DND-41 (cell line): ENCODE measurements around the gene FAP.

Experiments
- ATAC-seq: fragments of 200-7000 bp; cut with Tn5 transposase; 3 replicates; pipeline ENCODE4 v1.9.1; 2021; ENCODE audit warnings: low read depth; ENCODE audit not compliant: insufficient read depth
- DNase-seq: peaks from one replicate; pipeline ENCODE4 v3.0.0-alpha.2; 2020
- H2AFZ ChIP-seq: 2 replicates; pipeline ENCODE4 v1.6.0; 2012; ENCODE audit warnings: low read depth, low read length
- H3K27ac ChIP-seq: 2 replicates; pipeline ENCODE4 v1.5.1; 2012; ENCODE audit warnings: low read length, inconsistent platforms
- H3K27me3 ChIP-seq: fragments of 200-600 bp; sonication (generic); 2 replicates; pipeline ENCODE4 v1.6.0; 2012; ENCODE audit warnings: low read length, mild to moderate bottlenecking, inconsistent platforms; ENCODE audit not compliant: insufficient read depth, poor library complexity
- H3K36me3 ChIP-seq: 2 replicates; pipeline ENCODE4 v1.5.1; 2012; ENCODE audit warnings: low read length, inconsistent platforms; ENCODE audit not compliant: insufficient read depth
- H3K4me1 ChIP-seq: 2 replicates; pipeline ENCODE4 v1.5.1; 2012; ENCODE audit warnings: mild to moderate bottlenecking, low read length; ENCODE audit not compliant: insufficient read depth
- H3K4me2 ChIP-seq: 2 replicates; pipeline ENCODE4 v1.6.0; 2012; ENCODE audit warnings: mild to moderate bottlenecking, moderate library complexity, low read length, inconsistent platforms; ENCODE audit not compliant: insufficient read depth
- H3K4me3 ChIP-seq, 2 experiments: fragments of 200-600 bp in 1 of 2; shearing (Covaris generic) in 1 of 2; 2 replicates each; pipeline ENCODE4 v1.5.1; 2012 to 2016; ENCODE audit warnings: inconsistent platforms in 2 of 2, low read length in 2 of 2, mild to moderate bottlenecking in 2 of 2, low read depth in 1 of 2, moderate library complexity in 1 of 2
- H3K79me2 ChIP-seq: 2 replicates; pipeline ENCODE4 v1.6.0; 2012; ENCODE audit warnings: low read length, inconsistent platforms; ENCODE audit not compliant: insufficient read depth
- H3K9ac ChIP-seq: 2 replicates; pipeline ENCODE4 v1.6.0; 2012; ENCODE audit warnings: low read depth, mild to moderate bottlenecking, inconsistent platforms, low read length, moderate library complexity
- H3K9me3 ChIP-seq: 2 replicates; pipeline ENCODE4 v1.5.1; 2012; ENCODE audit warnings: low read length, moderate library complexity, mild to moderate bottlenecking, inconsistent platforms; ENCODE audit not compliant: insufficient read depth, severe bottlenecking
- H4K20me1 ChIP-seq: 2 replicates; pipeline ENCODE4 v1.6.0; 2012; ENCODE audit warnings: low read length; ENCODE audit not compliant: insufficient read depth
- EZH2 ChIP-seq: IDR thresholded peaks from 3 replicates; pipeline ENCODE4 v1.6.1; 2012; ENCODE audit warnings: borderline replicate concordance, low read depth, mild to moderate bottlenecking, moderate library complexity, low read length, inconsistent platforms; ENCODE audit not compliant: severe bottlenecking
- TF ChIP-seq, protein P1 (sequence below): IDR thresholded peaks from 2 replicates; pipeline ENCODE4 v1.5.1; 2012; ENCODE audit warnings: borderline replicate concordance, low read length, moderate library complexity, mild to moderate bottlenecking; ENCODE audit not compliant: poor library complexity, severe bottlenecking; ENCODE audit errors: extremely low read depth

FAP gene

GRCh38 chr2:162210385-162210784 is 32.9 kb downstream of the FAP start:
- H3K79me2 ChIP-seq, result no peaks in the 10 kb centered on the region
- no peak overlapping the region for H3K9ac ChIP-seq
- no peaks in the 10 kb centered on the region for H3K36me3 ChIP-seq
- DNase-seq (no peak), ATAC-seq (no peak)
- no peaks in the 10 kb centered on the region for H3K9me3 ChIP-seq
- H2AFZ ChIP-seq, result no peak overlapping the region
- no peak overlapping the region for H3K4me3 ChIP-seq
- no peaks in the 10 kb centered on the region for H3K4me1 ChIP-seq
- no peak for TF ChIP-seq EZH2
- TF ChIP-seq, protein P1, sequence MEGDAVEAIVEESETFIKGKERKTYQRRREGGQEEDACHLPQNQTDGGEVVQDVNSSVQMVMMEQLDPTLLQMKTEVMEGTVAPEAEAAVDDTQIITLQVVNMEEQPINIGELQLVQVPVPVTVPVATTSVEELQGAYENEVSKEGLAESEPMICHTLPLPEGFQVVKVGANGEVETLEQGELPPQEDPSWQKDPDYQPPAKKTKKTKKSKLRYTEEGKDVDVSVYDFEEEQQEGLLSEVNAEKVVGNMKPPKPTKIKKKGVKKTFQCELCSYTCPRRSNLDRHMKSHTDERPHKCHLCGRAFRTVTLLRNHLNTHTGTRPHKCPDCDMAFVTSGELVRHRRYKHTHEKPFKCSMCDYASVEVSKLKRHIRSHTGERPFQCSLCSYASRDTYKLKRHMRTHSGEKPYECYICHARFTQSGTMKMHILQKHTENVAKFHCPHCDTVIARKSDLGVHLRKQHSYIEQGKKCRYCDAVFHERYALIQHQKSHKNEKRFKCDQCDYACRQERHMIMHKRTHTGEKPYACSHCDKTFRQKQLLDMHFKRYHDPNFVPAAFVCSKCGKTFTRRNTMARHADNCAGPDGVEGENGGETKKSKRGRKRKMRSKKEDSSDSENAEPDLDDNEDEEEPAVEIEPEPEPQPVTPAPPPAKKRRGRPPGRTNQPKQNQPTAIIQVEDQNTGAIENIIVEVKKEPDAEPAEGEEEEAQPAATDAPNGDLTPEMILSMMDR, result no peak
- peaks cover 2% of the 10 kb centered on the region for H3K27me3 ChIP-seq
- H4K20me1 ChIP-seq, result no peaks in the 10 kb centered on the region
- H3K4me2 ChIP-seq, result no peak overlapping the region
- H3K27ac ChIP-seq, result no peak overlapping the region

GRCh38 chr2:162202203-162202602 is 41.0 kb downstream of the FAP start:
- TF ChIP-seq, protein P1, result no peak
- TF ChIP-seq EZH2, result no peak
- no peak overlapping the region for H3K4me2 ChIP-seq
- no peaks in the 10 kb centered on the region for H3K4me1 ChIP-seq
- H3K9ac ChIP-seq, result no peak overlapping the region
- H3K79me2 ChIP-seq, result no peaks in the 10 kb centered on the region
- peaks cover 15% of the 10 kb centered on the region for H3K27me3 ChIP-seq
- DNase-seq (no peak), ATAC-seq (no peak)
- H3K4me3 ChIP-seq, result no peak overlapping the region
- no peak overlapping the region for H2AFZ ChIP-seq
- no peaks in the 10 kb centered on the region for H3K36me3 ChIP-seq
- H3K27ac ChIP-seq, result no peak overlapping the region
- no peaks in the 10 kb centered on the region for H3K9me3 ChIP-seq
- no peaks in the 10 kb centered on the region for H4K20me1 ChIP-seq

GRCh38 chr2:162200636-162201035 is 42.6 kb downstream of the FAP start:
- Histone ChIP-seq H3K9ac (no peak overlapping the region), H3K27me3 (peaks cover 17% of the 10 kb centered on the region), H3K27ac (no peak overlapping the region), H3K4me1 (no peaks in the 10 kb centered on the region), H3K4me3 (no peak overlapping the region), H4K20me1 (no peaks in the 10 kb centered on the region), H2AFZ (no peak overlapping the region), H3K79me2 (no peaks in the 10 kb centered on the region), H3K36me3 (no peaks in the 10 kb centered on the region), H3K9me3 (no peaks in the 10 kb centered on the region), H3K4me2 (no peak overlapping the region)
- ATAC-seq (no peak), DNase-seq (no peak)
- TF ChIP-seq, protein P1, result no peak
- no peak for TF ChIP-seq EZH2

DNA sequence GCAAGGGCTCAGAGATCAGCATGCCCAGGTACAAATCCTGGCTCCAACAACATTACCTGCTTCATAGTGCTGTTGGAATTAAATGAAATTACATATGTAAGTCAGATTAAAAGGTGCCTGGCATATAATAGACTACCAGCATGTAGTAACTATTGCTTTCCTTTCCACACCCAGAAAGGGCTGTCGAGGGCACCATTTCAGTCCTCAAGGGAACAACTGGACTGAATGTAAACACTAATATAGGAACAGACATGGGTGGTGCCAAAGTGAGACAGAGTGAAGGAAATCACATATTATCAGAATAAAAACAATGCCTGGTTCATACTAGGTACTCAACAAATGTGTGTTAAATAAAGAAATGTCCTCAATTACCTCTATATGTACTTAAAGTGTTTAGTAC is 43.3 kb downstream of the FAP start:
- Histone ChIP-seq H3K4me1 (no peaks in the 10 kb centered on the region), H3K36me3 (no peaks in the 10 kb centered on the region), H3K9ac (no peak overlapping the region), H3K4me2 (no peak overlapping the region), H3K79me2 (no peaks in the 10 kb centered on the region), H3K9me3 (no peaks in the 10 kb centered on the region), H2AFZ (no peak overlapping the region), H3K4me3 (no peak overlapping the region), H4K20me1 (no peaks in the 10 kb centered on the region), H3K27me3 (peaks cover 17% of the 10 kb centered on the region), H3K27ac (no peak overlapping the region)
- no peak for DNase-seq
- ATAC-seq, result no peak
- TF ChIP-seq, protein P1, result no peak
- no peak for TF ChIP-seq EZH2
